GM21737 (cell line): ENCODE measurements around the gene COL5A1.

Source experiments
- ATAC-seq: cut with Tn5 transposase; IDR thresholded peaks from one replicate; pipeline ENCODE4 v1.9.1; 2021; ENCODE audit warnings: mild to moderate bottlenecking, moderate library complexity; ENCODE audit not compliant: unreplicated experiment

COL5A1 gene

GRCh38 chr9:134641173-134641989 lies at the start of gene COL5A1:
Gene COL5A1, plus strand, starts transcription at chr9:134641803. Its CDS starts 385 bp downstream, at chr9:134642188.
- ATAC-seq, result no peak

GRCh38 chr9:134592018-134592818 lies 49.4 kb upstream of the COL5A1 start:
- ATAC-seq, result no peak

GRCh38 chr9:134592819-134593200 lies 48.8 kb upstream of the COL5A1 start:
- no peak for ATAC-seq

- no peak for ATAC-seq
Observed at GRCh38 chr9:134593286-134594077, 48.1 kb upstream of the COL5A1 start.

GRCh38 chr9:134594078-134594941 lies 47.3 kb upstream of the COL5A1 start:
- no peak for ATAC-seq

GRCh38 chr9:134595014-134595413 lies 46.6 kb upstream of the COL5A1 start:
- no peak for ATAC-seq

- ATAC-seq, result no peak
Observed at GRCh38 chr9:134597041-134597913, 44.3 kb upstream of the COL5A1 start.

GRCh38 chr9:134597957-134598883 lies 43.4 kb upstream of the COL5A1 start:
- no peak for ATAC-seq

GRCh38 chr9:134598884-134599245 lies 42.7 kb upstream of the COL5A1 start:
- no peak for ATAC-seq

- ATAC-seq, result no peak
Observed at GRCh38 chr9:134600371-134600770, 41.2 kb upstream of the COL5A1 start.

- no peak for ATAC-seq
Observed at GRCh38 chr9:134600836-134601638, 40.6 kb upstream of the COL5A1 start.

- no peak for ATAC-seq
Observed at GRCh38 chr9:134601764-134602163, 39.8 kb upstream of the COL5A1 start.

- no peak for ATAC-seq
Observed at GRCh38 chr9:134602547-134603362, 38.8 kb upstream of the COL5A1 start.

GRCh38 chr9:134604834-134605233 lies 36.8 kb upstream of the COL5A1 start:
- no peak for ATAC-seq

- no peak for ATAC-seq
Observed at GRCh38 chr9:134605351-134605965, 36.1 kb upstream of the COL5A1 start.

GRCh38 chr9:134605966-134606357 lies 35.6 kb upstream of the COL5A1 start:
- no peak for ATAC-seq
